ENCODE data around the gene GPRIN1. TPM values are rescaled to one million over a fixed set of nuclear protein-coding genes. Genes with fewer than 3 reads are reported as not detected.

GPRIN1 gene
- total and polyA plus RNA-seq, 4 donors: 0.23 to 0.50 (median 0.30) TPM; not detected in 1

GRCh38 chr5:176561259-176561658, 48.7 kb downstream of the GPRIN1 start:
- Histone ChIP-seq H3K9ac (ENCODE audit: low read depth in 1 of 2, low read length in 2 of 2) (no peak overlapping the region), H3K27ac (ENCODE audit: low read depth in 1 of 2, low read length in 2 of 2) (no peak overlapping the region), H3K27me3 (ENCODE audit: control insufficient read depth in 4 of 4, insufficient read depth in 4 of 4, low read length in 3 of 4) (no peaks in the 10 kb centered on the region), H3K4me3 (ENCODE audit: low read depth in 1 of 3, low read length in 3 of 3) (no peak overlapping the region), H3K36me3 (ENCODE audit: control insufficient read depth in 4 of 4, insufficient read depth in 3 of 4, low read depth in 1 of 4, low read length in 3 of 4) (no peaks in the 10 kb centered on the region), H3K4me1 (ENCODE audit: control insufficient read depth in 4 of 4, insufficient read depth in 4 of 4, low read length in 3 of 4) (no peaks in the 10 kb centered on the region), H3K9me3 (ENCODE audit: control insufficient read depth in 4 of 4, low read length in 3 of 4) (no peaks in the 10 kb centered on the region)
- no peak for DNase-seq (ENCODE audit: low spot score)
- TF ChIP-seq ATF3 (IDR thresholded peaks at IDR 0.05): no peak
- no peak for TF ChIP-seq YY1 (IDR thresholded peaks at IDR 0.05)
- TF ChIP-seq JUND (IDR thresholded peaks at IDR 0.05): no peak
- TF ChIP-seq REST (IDR thresholded peaks at IDR 0.05): no peak
- TF ChIP-seq RAD21 (IDR thresholded peaks at IDR 0.05): no peak
- TF ChIP-seq HNF4G (IDR thresholded peaks at IDR 0.05): no peak
- no peak for TF ChIP-seq FOXA1 (IDR thresholded peaks at IDR 0.05)
- TF ChIP-seq FOXA2 (IDR thresholded peaks at IDR 0.05): no peak
- no peak for TF ChIP-seq EGR1 (IDR thresholded peaks at IDR 0.05; ENCODE audit: low read depth in 2 of 2)
- TF ChIP-seq ZBTB33 (IDR thresholded peaks at IDR 0.05): no peak
- no peak for TF ChIP-seq MAX (IDR thresholded peaks at IDR 0.05)
- no peak for TF ChIP-seq CTCF (IDR thresholded peaks at IDR 0.05; ENCODE audit: low read depth, low read length, missing input control)
- TF ChIP-seq GABPA (IDR thresholded peaks at IDR 0.05 in 1 of 2, conservative IDR thresholded peaks at IDR 0.05 in 1 of 2): no peak
- no peak for TF ChIP-seq RXRA (IDR thresholded peaks at IDR 0.05)
- no peak for TF ChIP-seq HNF4A (conservative IDR thresholded peaks at IDR 0.05)
- no peak for TF ChIP-seq TAF1 (conservative IDR thresholded peaks at IDR 0.05)
- 97% methylated on average over 3 of the region's 3 CpGs for WGBS

GRCh38 chr5:176560364-176560763, 49.6 kb downstream of the GPRIN1 start:
- TF ChIP-seq CTCF (IDR thresholded peaks at IDR 0.05; ENCODE audit: low read depth, low read length, missing input control) (no peak), NR2F2 (IDR thresholded peaks at IDR 0.05) (no peak)
- no peaks in the 10 kb centered on the region for H3K36me3 ChIP-seq (ENCODE audit: control insufficient read depth in 4 of 4, insufficient read depth in 3 of 4, low read depth in 1 of 4, low read length in 3 of 4)
- H3K9me3 ChIP-seq (ENCODE audit: control insufficient read depth in 4 of 4, low read length in 3 of 4): no peaks in the 10 kb centered on the region
- H3K4me1 ChIP-seq (ENCODE audit: control insufficient read depth in 4 of 4, insufficient read depth in 4 of 4, low read length in 3 of 4): no peaks in the 10 kb centered on the region
- DNase-seq (ENCODE audit: low spot score): no peak
- H3K27me3 ChIP-seq (ENCODE audit: control insufficient read depth in 4 of 4, insufficient read depth in 4 of 4, low read length in 3 of 4): no peaks in the 10 kb centered on the region
- no peak overlapping the region for H3K4me3 ChIP-seq (ENCODE audit: low read depth in 1 of 3, low read length in 3 of 3)
- H3K27ac ChIP-seq (ENCODE audit: low read depth in 1 of 2, low read length in 2 of 2): no peak overlapping the region
- no peak overlapping the region for H3K9ac ChIP-seq (ENCODE audit: low read depth in 1 of 2, low read length in 2 of 2)
- WGBS: 76% methylated on average over 8 of the region's 8 CpGs

Data from liver (tissue), 9 donors.